Left forelimb (tissue), 1 donor: ENCODE measurements around the gene THAP4.

Experiments
- DNase-seq: peaks from one replicate; pipeline ENCODE4 v3.0.0-alpha.2; 2018; ENCODE audit warnings: low spot score

Gene THAP4

DNA sequence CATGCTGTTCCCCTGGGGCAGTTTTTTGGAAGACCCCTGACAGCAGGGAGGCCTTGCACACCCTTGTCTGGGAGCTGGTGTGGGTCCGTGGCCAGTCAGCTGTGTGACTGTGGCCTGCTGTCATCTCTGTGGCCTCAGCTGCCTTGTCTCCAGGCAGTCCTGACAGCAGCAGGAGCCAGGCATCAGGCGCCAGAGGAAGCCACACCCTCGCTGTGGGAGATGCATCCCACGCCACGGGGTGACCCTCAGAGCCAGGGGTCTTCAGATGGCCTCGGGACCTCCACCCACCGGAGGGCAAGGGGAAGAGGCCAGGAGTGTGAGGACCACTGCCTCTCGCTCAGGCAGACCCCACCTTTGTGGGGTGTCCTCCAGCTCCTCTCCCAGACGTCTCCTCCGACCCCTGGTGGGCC is 73.4 kb downstream of the THAP4 start:
- no peak for DNase-seq

DNA sequence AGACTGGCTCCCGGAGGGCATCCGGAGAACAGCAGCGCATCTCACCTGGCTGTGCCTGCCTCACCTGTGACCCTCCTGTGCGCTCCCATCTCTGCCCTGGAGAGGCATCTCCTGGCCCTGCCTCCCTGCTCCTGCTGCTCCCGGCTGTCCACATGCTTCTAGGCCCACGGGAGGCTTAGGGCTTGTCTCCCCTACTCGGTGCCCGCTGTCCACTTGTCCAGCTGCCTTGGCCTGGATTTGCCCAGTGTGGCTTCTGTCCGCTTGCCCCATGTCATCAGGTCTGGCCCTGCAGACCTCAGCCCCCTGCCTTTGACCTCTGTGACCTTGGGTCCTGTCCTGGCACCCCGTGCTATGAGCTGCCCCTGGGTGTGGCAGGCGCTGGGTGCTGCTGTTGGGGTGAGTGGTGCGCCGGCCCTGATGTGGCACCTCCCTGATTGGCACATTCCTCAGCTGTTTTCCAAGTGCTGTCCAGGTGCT is 73.9 kb downstream of the THAP4 start:
- DNase-seq = no peak

DNA sequence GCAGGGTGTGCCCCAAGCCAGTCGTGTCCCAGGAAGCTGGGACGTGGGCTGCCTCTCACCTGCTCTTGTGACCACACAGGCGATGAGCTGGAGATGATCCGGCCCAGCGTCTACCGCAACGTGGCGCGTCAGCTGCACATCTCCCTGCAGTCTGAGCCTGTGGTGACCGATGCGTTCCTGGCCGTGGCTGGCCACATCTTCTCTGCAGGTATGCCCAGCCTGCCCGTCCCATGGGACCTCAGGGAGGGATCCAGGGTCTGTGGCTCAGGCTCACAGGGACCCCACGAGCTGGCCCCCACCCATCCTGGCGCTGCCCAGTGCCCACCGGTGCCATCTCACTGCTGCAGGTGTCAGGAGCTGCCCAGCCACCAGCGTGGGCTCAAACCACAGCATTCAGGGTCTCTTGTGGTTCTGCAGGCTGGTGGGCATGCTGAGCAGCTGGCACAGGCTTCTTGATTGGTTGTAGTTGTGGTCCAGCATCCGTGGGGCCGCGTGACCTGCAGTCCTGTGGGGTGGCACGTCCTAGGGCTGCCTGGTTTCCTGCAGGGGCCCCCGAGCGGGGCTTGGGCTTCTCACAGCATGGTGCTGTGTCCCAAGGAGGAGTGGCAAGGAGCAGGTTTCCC is 74.6 kb downstream of the THAP4 start:
- DNase-seq = no peak

DNA sequence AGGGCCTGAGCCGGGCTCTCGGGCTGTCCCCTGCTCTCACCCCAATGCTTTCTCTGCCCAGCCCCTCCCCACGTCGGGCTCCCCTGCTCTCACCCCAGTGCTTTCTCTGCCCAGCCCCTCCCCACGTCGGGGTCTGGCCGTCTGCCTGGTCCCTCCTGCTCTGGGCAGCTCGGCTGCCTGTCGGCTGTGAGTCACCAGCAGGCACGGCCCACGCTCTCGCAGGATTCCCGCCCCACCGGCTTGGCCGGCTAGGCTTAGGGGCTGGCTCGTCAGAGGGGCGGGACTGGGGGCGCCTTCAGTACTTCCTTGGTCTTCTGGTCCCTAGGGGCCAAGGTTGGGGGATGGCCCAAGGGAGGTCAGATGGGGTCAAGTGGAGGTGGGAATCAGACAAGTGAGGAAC is 75.1 kb downstream of the THAP4 start:
- DNase-seq = no peak

DNA sequence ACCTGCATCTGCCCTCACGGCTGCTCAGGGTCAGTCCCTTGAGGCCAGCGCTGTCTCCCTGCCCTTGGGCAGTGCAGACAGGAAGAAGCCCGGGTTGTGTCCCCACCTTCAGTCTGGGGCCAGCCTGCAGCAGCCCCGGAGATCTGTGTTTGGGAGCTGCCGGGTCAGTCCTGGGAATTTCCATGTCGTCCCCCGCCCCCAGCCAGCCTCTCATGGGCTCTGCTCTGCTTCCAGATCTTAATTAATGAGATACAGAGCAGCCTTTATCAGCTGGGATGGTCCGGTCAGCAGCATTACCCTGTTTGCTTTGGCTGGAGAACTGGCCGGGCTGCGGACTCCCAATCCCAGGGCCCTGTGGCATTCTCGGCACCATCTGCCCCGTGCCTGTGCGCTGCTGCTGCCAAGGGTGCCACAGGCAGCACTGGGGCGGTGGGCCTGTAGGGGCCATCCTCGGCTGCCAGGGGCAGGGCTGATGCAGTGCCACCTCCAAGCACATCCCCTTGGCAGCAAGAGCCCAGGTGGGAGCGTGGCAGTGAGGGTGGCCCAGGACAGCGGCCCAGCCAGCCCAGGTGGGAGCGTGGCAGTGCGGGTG is 76.0 kb downstream of the THAP4 start:
- DNase-seq = no peak

DNA sequence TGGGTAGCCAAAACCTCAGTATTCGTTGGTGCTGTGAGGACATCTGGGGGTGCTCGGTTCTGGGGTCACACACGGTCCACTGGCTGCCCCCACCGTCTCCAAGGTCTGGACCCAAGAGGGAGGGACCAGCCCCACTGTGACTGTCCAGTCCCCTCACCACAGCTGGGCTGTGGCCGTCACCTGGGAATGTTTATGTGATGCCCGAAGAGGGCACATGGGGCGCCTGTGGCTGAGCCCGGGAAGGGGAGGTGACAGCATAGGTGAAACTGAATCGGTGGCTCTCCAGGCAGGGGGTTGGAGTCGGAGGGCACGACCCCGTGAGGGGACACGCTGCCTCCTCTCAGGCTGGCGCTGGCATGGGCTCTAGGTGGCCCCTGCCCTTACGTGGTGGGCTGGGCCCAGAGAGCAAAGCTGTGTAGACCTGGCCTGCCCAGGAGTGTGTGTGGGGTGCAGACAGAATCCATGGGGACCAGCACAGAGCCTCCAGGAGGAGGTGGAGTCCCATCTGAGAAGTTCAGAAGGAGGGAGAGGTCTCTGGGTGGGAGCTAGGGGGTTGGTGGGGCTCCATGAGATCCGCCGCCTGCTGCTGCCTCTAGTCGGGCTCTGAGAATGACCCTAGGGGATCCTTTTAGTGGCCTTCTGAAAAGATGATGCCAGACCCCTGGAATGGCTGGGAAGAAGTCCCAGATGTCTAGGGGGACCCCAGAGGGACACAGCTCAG is 76.6 kb downstream of the THAP4 start:
- DNase-seq = no peak

DNA sequence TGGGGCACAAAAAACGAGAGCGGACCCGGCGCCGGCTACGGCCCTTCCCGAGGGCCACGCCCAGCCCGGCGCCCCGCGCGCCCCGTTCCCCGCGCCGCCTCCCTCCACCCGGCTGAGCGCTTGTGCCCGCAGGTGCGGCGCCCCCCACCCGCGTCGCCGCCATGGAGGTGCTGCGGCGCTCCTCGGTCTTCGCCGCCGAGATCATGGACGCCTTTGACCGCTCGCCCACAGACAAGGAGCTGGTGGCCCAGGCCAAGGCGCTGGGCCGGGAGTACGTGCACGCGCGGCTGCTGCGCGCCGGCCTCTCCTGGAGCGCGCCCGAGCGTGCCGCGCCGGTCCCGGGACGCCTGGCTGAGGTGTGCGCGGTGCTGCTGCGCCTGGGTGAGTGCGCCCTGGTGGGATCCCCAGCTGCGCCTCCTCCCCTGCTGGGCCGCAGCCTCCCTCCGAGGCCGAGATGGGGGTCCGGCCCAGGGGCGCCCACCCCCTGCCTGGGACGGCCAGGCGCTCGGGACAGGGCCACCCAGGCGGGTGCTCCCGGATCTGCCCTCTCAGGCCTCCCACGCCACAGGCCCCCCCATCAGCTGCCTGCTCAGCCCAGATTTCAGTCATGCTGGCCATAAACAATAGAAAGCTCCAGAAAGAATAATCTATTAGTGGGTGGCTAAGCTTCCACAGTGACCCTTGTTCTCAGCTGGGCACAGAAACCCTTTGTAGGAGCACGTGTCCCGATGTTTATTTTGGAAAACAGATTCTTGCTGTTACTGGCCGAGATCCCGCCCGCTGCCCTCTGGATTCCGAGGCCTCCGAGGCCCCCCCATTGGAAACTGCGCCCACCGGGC is 77.4 kb downstream of the THAP4 start:
- no peak for DNase-seq

DNA sequence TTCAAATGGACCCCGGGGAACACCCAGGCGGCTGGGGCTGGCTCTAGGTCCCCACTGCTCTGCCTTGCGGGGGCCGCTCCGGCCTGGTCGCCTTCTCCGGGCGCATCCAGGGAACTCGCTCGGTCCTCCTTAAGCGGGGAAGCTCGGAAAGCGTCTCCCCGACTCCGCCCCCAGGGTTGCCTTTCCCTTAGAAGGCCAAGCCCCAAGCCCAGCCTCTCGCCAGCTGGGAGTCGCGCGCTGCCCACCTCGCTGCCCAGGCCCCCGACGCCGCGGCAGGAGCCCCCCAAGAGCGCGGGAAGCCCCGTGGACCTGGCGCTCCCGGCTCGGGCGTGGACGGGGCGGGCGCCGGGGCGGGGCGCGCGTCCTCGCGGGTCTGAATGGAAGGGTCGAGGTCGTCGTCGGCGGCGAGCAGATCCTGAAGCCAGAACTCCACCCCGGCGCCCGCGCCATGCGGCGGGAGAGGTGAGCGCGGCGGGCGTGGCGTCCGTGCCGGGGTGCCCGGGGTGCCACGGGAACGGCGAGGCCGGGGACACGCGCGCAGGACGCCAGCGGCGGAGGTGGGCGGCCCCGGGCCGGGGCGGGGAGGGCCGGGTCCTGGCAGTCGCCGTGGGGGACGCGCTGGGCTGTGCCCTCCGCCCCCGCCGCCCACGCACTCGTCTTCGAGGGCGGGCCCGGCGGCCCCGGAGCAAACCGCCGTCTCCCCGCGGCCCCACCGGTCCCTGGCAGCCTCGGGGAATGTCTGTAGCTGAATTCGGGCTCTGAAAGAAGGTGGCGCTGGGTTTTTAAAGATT is 78.2 kb downstream of the THAP4 start, which contains the start of gene BOK:
BOK (plus strand) TSS at position 214 of the 791 bp plus-strand sequence. CDS start 739 bp downstream, outside the sequence.
- no peak for DNase-seq

DNA sequence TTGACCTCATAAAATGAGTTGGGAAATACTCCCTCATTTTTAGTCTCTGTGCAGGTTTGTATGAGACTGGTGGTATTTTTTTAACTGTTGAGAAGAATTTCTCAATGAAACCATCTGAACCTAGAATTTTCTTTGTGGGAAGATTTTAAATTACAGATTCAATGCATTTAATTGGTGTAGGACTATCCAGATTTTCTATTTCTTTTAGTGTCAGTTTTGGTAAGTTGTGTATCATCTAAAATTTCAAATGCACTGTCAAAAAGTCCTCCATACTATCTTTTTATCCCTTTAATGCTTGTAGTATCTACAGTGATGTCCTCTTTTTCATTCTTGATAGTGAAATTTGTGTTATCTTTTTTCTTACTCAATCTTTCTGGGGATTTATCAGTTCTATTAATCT is 80.2 kb downstream of the THAP4 start:
- DNase-seq = no peak

DNA sequence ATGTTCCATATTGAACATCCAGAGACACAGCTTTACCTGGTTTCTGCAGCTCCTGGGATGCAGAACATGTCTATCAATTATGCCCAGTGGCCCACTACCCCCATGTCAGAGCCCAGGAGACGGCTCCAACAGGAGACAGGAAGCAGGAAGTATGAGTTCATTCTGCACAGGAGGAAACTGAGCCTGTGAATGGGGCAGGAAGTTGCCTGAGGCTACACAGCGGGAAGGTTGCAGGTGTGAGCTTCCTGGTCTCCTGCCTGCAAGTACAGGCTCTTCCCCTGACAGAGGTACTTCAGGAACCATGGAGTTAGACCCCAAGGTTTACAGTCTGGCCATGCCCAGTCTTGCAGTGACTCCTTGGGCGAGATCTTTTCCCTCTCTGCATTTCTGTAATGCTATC is 81.2 kb downstream of the THAP4 start:
- DNase-seq = no peak

DNA sequence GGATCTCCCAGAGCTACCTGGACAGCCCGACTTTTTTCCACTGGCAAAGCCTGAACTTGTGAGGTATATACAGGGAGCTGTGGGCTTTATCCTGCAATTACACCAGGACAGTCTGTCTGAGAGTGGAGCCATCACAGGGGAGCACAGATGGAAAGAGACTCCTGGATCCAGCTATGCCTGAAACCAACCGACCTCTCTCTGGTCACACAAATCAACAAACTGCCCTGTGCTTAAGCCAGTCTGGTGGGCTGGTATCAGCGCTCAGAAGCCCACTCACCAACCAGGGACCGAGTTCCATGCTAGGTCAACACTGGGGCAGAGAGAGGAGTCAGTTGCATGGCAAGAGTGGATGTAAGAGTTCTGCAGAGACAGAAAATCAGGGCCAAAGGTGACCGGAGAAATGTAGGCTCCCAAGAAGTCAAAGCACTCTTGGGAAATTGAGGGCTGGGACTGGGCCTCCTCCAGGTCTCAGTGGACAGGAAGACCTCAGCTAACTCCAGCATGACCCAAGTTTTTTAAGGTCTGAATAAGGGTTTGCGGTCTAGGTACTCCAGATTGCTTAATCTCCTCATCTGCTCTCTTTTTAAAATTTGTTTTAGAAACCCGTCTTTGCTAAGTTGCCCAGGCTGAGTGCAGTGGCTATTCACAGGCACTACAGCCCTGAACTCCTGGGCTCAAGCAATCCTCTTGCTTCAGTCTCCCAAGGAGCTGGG is 82.2 kb downstream of the THAP4 start:
- no peak for DNase-seq

DNA sequence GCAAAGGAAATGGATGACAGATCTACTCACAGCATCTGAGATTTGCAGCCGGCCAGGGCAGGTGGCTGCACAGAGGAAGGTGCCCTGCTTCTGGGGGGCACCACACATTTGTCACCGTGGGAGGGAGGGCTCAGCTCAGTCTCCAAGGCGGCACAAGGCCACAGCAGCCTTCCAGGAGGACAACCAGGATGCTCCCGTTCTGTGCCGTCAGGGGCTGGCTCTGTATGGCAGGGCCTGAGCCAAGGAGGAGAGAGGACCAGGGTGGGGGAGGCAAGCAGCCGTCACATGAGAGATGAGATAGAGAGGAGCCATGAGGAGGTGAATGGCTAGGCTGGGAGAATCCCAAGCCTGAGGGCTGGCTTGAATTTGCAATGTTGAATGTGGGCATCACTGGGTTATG is 83.0 kb downstream of the THAP4 start:
- DNase-seq = no peak

DNA sequence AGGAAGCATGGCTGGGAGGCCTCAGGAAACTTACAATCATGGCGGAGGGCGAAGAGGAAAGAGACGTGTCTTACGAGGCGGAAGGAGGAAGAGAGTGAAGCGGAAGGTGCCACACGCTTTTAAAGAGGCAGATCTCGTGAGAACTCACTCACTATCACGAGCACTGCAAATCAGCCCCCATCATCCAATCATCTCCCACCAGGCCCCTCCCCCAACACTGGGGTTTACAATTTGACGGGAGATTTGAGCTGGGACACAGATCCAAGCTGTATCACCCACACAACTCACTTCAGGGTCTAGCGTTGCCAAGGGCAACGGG is 83.5 kb downstream of the THAP4 start:
- no peak for DNase-seq

DNA sequence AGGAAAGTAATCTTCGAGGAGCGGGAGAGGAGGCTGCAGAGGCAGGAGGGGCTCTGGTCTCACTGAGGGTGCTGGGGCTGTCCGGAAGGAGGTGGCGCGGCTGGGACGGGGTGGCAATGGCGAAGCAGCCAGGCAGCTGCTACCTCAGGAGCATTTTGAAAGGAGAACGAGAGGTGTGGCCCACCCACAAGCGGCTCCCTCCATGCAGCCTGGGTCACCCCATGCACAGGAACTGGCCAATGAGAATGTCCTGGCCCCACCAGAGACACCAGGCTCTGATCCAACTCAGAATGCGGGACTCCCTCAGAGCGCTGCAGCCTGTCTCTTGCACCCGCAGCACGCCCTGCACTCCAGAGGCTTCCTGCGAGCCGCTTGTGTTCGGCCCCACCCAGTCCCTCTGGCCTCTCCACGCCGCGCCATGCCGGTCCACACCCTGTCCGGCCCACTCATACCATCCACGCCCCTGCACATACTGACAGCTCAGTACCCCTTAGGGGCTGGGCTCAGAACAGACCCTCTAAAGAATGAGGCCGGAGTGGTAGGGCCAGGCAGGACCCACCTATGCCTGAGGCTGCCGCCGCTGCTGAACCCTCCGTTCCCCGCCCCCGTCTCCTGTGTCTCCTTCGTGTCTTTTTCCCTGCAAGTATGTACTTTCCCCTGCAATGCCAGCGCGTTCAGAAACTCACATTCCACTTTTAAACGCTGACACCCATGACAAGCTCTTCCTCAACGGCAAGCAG is 84.8 kb downstream of the THAP4 start:
- DNase-seq = no peak

DNA sequence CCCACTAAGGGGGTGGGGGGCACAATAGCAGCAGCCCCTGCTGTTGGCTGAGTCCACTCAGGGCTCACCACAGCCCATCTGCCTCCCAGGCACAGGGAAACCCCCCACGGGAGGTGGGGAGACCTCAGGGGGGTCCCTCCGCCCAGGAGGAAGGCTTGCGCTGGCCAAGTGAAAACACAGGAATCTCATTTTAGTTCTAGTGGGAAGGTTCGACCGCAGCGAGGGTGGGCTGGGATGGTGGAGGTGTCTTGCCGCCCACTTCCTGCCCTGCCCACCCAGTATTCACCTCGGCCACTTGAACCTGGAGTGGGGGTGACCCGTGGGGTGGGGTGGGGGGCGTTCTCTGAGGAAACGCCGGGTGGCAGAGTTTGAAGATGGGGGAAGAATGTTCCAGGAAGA is 85.4 kb downstream of the THAP4 start:
- no peak for DNase-seq

DNA sequence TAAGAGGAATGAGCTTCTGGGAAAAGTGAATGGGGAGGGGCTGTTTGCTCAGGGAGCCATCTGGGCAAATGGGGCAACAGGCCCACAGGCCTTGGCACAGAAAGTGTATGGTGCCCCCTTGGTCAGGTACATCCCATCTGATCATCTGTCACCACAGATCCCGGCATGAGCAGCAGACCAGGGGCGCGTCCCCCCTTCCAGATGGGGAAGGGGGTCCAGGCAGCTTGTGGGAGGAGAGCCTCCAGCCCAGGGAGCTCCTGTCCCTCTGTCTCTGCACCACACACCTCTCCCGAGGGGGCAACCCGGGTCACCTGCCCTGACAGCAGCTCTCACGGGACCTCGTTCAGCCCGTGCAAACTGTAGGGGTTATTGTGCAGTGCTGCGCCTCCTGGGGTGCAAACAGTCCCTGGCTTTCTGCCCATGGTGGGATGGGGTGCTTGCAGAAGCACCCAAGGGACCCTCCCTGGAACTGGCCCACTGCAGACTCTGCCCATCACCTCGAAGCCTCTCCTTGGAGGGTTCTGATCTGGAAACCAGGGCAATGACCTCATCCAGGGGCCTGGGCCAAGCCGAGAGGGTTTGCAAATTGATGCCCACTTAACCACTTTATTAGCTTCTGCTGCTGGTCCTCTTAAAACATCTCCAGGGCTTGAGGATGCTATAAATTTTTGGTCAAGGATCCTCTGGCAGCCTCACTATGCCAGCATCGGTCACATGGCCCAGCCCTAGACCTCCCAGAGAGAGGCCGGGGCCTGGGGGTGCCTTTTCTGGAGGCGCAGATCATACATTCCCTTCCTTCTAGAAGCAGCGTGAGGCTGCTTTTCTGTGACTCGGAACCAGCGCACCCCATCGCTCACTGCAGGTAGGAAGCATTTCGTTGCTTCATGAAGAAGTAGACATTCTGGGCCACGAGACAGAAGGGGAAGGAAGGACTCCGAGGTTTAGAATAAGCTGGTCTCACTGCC is 86.1 kb downstream of the THAP4 start:
- no peak for DNase-seq

DNA sequence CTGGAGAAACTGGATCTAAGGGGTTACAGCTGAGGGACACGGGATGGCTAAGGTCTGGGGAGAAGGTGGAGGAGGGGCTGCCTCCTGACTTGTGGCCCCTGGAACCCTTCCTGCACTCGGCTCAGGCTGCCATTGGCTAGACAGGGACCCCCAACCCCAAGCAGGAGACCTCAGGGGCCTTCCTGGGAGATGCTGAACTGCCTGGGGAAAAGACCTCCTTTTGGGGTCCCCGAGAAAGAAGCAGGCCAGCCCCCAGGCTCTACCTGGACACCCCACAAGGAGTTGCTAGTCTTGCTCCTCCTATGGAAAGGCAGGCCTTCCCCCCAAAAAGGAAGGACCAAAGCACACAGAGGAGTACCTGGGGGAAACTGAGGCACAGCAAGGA is 88.5 kb downstream of the THAP4 start:
- DNase-seq = no peak

DNA sequence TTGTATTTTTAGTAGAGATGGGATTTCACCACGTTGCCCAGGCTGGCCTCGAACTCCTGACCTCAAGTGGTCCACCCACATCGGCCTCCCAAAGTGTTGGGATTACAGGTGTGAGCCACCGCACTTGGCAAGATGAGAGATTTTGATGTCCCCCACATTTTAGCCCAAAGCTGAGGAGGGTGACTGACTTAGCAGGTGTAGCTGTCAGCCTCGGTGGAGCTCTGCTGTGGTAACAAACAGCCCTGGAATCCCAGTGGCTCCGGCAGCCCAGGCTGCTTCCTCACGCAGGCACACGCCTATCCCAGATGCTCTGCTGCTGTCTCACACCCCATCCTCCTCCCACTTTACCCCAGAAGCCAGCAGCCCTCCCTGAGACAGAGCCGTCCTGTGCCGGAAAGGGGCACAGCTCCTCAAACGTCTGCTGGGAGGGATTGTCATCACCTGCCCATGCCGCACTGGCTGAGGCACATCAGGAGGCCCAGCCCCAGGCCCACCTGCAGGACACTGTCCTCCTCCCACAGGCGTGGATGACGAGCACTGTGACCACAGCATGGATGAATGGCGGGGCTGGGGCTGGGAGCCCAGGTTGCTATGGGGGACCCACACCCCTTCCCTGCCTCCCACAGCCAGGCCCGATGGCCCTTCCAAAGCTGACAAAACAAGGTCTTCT is 89.0 kb downstream of the THAP4 start:
- no peak for DNase-seq
